ENCODE data around the gene CCDC9. TPM values are rescaled to one million over a fixed set of nuclear protein-coding genes. Genes with fewer than 3 reads are reported as not detected.

Gene CCDC9
- total RNA-seq, 2 experiments from 2014 or later: 24.4 to 27.0 TPM

- ChIA-PET CTCF (interaction anchor here (0.9 to 1.4 kb wide), 2 partner anchors 16 to 378 kb away, joined by 3 to 4 read pairs; no protein-coding TSS in a partner anchor), POLR2A (no interaction called here)
- TF ChIP-seq, protein P1, sequence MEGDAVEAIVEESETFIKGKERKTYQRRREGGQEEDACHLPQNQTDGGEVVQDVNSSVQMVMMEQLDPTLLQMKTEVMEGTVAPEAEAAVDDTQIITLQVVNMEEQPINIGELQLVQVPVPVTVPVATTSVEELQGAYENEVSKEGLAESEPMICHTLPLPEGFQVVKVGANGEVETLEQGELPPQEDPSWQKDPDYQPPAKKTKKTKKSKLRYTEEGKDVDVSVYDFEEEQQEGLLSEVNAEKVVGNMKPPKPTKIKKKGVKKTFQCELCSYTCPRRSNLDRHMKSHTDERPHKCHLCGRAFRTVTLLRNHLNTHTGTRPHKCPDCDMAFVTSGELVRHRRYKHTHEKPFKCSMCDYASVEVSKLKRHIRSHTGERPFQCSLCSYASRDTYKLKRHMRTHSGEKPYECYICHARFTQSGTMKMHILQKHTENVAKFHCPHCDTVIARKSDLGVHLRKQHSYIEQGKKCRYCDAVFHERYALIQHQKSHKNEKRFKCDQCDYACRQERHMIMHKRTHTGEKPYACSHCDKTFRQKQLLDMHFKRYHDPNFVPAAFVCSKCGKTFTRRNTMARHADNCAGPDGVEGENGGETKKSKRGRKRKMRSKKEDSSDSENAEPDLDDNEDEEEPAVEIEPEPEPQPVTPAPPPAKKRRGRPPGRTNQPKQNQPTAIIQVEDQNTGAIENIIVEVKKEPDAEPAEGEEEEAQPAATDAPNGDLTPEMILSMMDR (IDR thresholded peaks at IDR 0.05): no peak
- H3K4me3 Mint-ChIP-seq: no peak overlapping the region
- H3K9me3 Mint-ChIP-seq: no peaks in the 10 kb centered on the region
- no peak for DNase-seq
- peaks cover 16% of the 10 kb centered on the region for H3K27me3 Mint-ChIP-seq
- H3K27ac Mint-ChIP-seq: no peak overlapping the region
- H3K4me1 Mint-ChIP-seq (ENCODE audit: low read depth): peaks cover 3% of the 10 kb centered on the region
- intact Hi-C loops (cut with micrococcal nuclease): no loop called here
- no peaks in the 10 kb centered on the region for H3K36me3 Mint-ChIP-seq (ENCODE audit: low read depth)
- ATAC-seq: no peak
Observed at GRCh38 chr19:47319923-47320871, 63.9 kb downstream of the CCDC9 start.

Small RNAs within 50 kb of the gene (microRNA-seq; reads per million reads assigned to microRNA genes)
- gene MIR3190 (ENCODE audit: borderline microRNAs expressed, borderline replicate concordance): not detected
- not detected for gene MIR3191 (ENCODE audit: borderline microRNAs expressed, borderline replicate concordance)

Other genes with a start within 250 kb of the CCDC9 start
- under 1 TPM; 0.27 to 0.65 TPM for gene NPAS1, start 236.7 kb upstream of the CCDC9 start, total RNA-seq
- gene TMEM160, start 207.9 kb upstream of the CCDC9 start, total RNA-seq: 10 to 100 TPM; 61.2 to 61.5 TPM
- gene ZC3H4, start 142.7 kb upstream of the CCDC9 start, total RNA-seq: 10 to 100 TPM; 68.5 to 70.2 TPM
- gene SAE1, start 125.7 kb upstream of the CCDC9 start, total RNA-seq: 100 to 1,000 TPM; 125 to 127 TPM
- 10 to 100 TPM; 23.2 to 26.2 TPM for gene BBC3, start 25.3 kb upstream of the CCDC9 start, total RNA-seq
- 10 to 100 TPM; 11.4 to 12.7 TPM for gene INAFM1, start 18.4 kb downstream of the CCDC9 start, total RNA-seq
- gene C5AR1, start 53.3 kb downstream of the CCDC9 start, total RNA-seq: 1 to 10 TPM in 1 of 2 experiments, under 1 TPM in 1; 0.65 to 2.2 TPM
- gene C5AR2, start 75.7 kb downstream of the CCDC9 start, total RNA-seq: under 1 TPM in 1 of 2 experiments, not detected in 1; 0.18 TPM
- 10 to 100 TPM; 14.2 to 14.9 TPM for gene DHX34, start 92.8 kb downstream of the CCDC9 start, total RNA-seq
- not detected for gene MEIS3, start 163.0 kb downstream of the CCDC9 start, total RNA-seq
- under 1 TPM; 0.18 to 0.43 TPM for gene SLC8A2, start 215.4 kb downstream of the CCDC9 start, total RNA-seq
- 10 to 100 TPM; 10.4 to 11.0 TPM for gene KPTN, start 227.7 kb downstream of the CCDC9 start, total RNA-seq